SW 1271 (cell line): Measurements from ENCODE around the gene MAPRE3.

Source experiments
- DNase-seq, 2 experiments: peaks; one replicate each; lab custom pipeline; 2025; lab: John Stamatoyannopoulos, UW

Gene MAPRE3

GRCh38 chr2:27040282-27040681 is 69.8 kb downstream of the MAPRE3 start:
- DNase-seq, result no peak

- DNase-seq, result no peak
Measured at GRCh38 chr2:27041752-27042151, 71.3 kb downstream of the MAPRE3 start.

DNA sequence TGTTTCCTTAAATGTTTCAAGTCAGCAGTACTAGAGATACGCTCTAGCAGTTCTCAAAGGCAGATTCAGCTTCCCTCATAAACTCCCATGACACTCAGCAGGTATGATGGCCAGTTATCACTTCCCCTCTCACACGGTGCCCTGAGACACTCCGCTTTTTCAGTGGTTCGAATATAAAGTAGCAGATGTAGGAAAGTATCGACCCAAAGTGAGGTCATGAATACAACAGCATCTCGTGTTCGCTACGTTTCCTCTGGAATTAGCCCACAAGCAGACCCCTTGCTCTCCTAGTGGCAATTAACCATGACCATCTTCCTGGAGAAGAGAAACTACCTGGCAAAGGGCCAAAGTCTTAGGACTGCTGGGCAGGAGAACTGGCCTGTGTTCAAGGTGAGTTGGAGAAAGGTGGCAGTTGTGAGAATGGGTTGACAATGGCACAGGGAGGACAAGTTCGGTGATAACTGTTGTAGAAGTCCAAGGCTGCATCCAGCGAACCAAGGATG is 71.8 kb downstream of the MAPRE3 start:
- DNase-seq, result no peak

- DNase-seq, result no peak
Measured at GRCh38 chr2:27042985-27043634, 72.7 kb downstream of the MAPRE3 start.

- no peak for DNase-seq
Measured at GRCh38 chr2:27049422-27050280, 79.2 kb downstream of the MAPRE3 start.

- DNase-seq, result peak; percentile 97 to 98
Measured at GRCh38 chr2:27050281-27050995, 80.0 kb downstream of the MAPRE3 start.

DNA sequence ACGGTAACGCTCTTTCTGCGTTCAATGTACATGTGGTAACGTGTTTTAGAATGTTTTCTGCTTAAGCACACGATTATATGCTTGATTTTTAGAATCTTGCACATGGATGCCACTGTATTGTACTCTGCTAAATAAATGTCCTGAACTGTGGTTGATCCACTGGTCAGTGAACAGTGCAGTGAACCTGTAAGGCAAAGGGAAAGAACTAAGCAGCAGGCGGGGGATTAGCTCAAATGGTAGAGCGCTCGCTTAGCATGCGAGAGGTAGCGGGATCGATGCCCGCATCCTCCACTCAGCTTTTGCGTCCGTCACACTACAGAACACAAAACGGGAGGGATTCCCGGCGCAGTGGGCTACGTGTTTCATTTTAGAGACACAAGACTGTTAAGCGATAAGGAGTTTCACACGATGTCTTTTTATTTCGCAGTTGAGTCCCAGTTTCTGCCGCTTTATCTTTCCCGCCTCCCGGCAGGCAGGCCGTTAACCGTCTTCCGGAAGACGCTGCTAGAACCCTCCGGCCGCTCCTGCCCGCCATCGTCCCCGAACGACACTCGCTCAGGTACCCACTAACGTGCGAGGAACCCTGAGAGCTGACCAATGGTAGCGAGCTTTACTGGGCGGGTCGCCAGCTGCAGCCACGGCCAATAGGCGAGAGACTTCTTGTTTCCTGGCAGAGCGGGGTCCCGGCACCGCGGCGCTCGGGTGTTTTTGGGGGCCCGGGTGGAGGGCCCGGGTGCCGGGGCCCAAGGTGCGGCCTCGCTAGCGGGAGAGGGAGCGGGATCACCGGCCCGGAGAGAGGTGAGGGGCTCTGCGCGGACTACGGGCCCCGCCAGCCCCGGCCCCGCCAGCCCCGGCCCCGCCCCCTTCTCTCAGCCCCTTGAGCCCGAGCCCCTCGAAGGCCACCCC is 80.8 kb downstream of the MAPRE3 start, which contains the start of gene AGBL5:
Gene AGBL5, plus strand, starts transcription at position 673 of the 906 bp plus-strand sequence. CDS start 1,291 bp downstream, outside the sequence.
- DNase-seq, result peak; percentile 94 to 97

DNA sequence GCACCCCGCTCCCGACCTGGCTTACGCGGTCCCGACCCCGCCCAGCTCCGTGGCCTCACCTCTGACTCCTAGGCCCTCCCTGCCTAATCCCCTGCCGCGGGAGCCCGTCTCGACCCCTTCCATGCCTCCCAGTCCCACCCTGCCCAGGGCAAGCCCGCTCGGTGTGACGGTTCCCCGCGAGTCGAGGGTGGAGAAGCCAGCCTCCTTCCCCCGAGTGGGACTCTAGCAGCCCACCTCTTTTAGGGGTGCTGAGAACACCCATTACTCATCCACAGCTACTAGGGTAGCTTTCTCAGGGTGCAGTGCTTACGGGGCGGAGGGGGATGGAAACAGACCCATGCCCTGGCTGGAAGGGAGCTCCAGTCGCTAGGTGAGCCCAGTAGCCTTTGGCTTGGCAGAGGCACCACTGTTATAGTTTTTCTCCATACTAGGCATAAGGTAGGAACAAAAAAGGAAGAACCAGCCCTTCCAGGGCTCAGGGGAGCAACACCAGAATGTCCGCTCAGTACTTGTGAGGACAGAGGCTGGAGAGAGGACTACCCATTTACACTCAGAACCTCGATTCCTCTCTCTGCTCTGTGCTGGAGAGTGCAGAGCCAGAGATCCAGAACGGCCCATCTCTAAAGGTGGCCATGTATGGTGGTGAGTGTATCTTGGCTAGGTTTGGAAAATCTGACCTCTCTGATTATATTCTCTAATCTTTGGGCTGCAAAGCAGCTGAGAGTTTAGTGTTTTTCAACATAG is 81.6 kb downstream of the MAPRE3 start:
- DNase-seq, result no peak

GRCh38 chr2:27053321-27053720 is 82.9 kb downstream of the MAPRE3 start:
- no peak for DNase-seq

- DNase-seq, result no peak
Measured at GRCh38 chr2:27053776-27054175, 83.3 kb downstream of the MAPRE3 start.

- no peak for DNase-seq
Measured at GRCh38 chr2:27054721-27055120, 84.3 kb downstream of the MAPRE3 start.

- no peak for DNase-seq
Measured at GRCh38 chr2:27057184-27057583, 86.7 kb downstream of the MAPRE3 start.

DNA sequence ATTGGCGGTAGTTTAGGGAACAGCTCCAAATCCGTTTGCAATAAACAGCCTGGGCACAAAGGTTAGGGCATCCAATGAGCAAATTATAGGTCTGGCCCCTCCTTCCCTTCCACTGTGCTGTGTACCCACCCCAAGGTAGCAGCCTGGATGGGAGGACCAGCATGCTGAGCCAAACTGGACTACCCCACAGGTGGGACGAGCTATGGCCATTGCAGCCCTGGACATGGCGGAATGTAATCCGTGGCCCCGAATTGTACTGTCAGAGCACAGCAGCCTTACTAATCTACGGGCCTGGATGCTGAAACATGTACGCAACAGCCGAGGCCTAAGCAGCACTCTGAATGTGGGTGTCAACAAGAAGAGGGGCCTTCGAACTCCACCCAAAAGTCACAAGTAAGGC is 87.8 kb downstream of the MAPRE3 start:
- no peak for DNase-seq

- no peak for DNase-seq
Measured at GRCh38 chr2:27059141-27059820, 88.8 kb downstream of the MAPRE3 start.

DNA sequence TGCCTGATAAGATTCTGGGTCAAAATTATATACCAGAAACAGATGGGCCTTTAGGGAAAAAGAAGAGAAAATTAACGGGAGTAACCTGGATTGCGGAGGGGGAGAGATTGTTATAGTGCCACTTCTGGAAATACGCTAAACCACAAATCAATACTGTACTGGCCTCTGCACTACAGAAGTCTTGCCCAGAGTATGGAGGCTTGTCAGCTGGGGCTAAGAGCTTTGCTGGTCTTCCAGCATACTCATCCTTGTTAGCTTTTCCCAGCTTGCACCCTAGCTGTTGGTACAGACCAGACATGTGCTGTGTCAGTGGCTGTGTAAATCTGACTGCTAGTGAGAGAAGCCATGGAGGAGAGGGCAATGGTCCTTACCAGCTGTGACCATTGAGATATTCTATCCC is 89.9 kb downstream of the MAPRE3 start:
- no peak for DNase-seq

DNA sequence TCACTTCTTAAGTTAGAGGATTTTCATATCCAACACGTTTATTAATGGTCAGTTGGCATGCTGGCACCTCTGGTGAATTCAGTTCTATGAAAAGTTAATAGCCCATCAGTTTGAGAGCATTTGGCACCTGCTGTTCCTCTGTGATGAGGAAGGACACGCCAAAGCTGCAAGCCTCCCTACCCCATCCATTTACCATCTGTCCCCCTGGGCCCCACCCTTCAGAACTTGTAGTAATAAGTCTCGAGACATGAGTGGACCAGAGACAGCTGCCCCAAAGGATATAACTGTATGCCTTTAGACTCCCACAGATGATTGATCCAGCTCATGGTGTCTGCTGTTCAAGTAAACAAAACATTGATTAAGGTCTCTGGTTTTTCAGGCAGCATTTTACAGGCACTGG is 94.7 kb downstream of the MAPRE3 start:
- no peak for DNase-seq

GRCh38 chr2:27067385-27067784 is 96.9 kb downstream of the MAPRE3 start:
- DNase-seq, result no peak

DNA sequence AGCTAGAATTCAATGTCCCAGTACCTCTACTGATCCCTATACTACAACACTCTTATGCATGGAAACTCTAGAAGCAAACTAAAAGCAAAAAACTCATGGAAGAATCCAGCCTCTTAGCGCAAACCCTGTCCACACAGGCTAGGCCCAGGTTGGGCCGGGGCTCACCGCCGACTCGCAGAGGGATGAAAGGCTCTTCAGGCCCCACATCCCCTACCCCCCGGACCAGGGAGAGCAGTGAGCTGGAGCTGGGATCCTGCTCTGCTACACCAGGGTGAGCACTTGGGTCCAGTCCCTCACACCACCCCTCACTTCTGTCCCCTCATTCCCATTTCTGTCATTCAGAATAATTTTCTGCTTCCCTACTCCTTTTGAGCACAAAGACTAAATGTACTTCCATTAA is 99.0 kb downstream of the MAPRE3 start:
- DNase-seq, result no peak

- no peak for DNase-seq
Measured at GRCh38 chr2:27069961-27070618, 99.7 kb downstream of the MAPRE3 start.
